IMR-90 (cell line): ENCODE results near the gene HRNR. TPM values are rescaled to one million over a fixed set of nuclear protein-coding genes. Genes with fewer than 3 reads are reported as not detected.

Source experiments
- ATAC-seq: fragments of 200-7000 bp; cut with Tn5 transposase; 2 replicates; pipeline ENCODE4 v1.9.1; 2020; ENCODE audit warnings: low read depth, mild to moderate bottlenecking, moderate library complexity
- BruUV-seq: library from RNA; stranded (reverse); fragments of 400-500 nt; replicated peaks from 2 replicates; lab custom pipeline; 2021; lab: Mats Ljungman, UMichigan
- CTCF ChIA-PET: fragments of 300-600 bp; formaldehyde crosslinking; extraction: SDS; loops from one replicate; lab custom pipeline; 2021; ENCODE audit warnings: antibody characterized with exemption; lab: Yijun Ruan, JAX
- POLR2A ChIA-PET: fragments of 300-600 bp; sonication (Branson Sonifier 250); formaldehyde crosslinking; loops from one replicate; lab custom pipeline; 2022; ENCODE audit warnings: antibody characterized with exemption; ENCODE audit not compliant: unreplicated experiment; lab: Charles Lee
- DNase-seq: peaks from one replicate; pipeline ENCODE4 v3.0.0; 2013
- H2AFZ ChIP-seq: replicated peaks from 2 replicates; pipeline ENCODE3; 2013; ENCODE audit warnings: low read length, mild to moderate bottlenecking; ENCODE audit not compliant: poor library complexity
- H2AK5ac ChIP-seq: 2 replicates; pipeline ENCODE4 v1.6.1; 2013; ENCODE audit warnings: low read depth, low read length, inconsistent platforms
- H2AK9ac ChIP-seq: replicated peaks from 2 replicates; pipeline ENCODE3; 2013; ENCODE audit warnings: mild to moderate bottlenecking, low read depth, low read length, moderate library complexity; ENCODE audit not compliant: poor library complexity
- H2BK120ac ChIP-seq: 2 replicates; pipeline ENCODE4 v1.6.1; 2013; ENCODE audit warnings: low read depth, low read length, inconsistent platforms
- H2BK15ac ChIP-seq: 3 replicates; pipeline ENCODE4 v1.6.1; 2013; ENCODE audit warnings: low read depth, low read length, inconsistent platforms
- H2BK20ac ChIP-seq: 2 replicates; pipeline ENCODE4 v1.6.1; 2013; ENCODE audit warnings: low read depth, mild to moderate bottlenecking, inconsistent platforms, low read length, moderate library complexity
- H2BK5ac ChIP-seq: 2 replicates; pipeline ENCODE4 v1.6.1; 2013; ENCODE audit warnings: mild to moderate bottlenecking, low read depth, low read length, inconsistent platforms; ENCODE audit not compliant: poor library complexity, severe bottlenecking
- H3K14ac ChIP-seq: replicated peaks from 2 replicates; pipeline ENCODE4 v1.6.1; 2013; ENCODE audit warnings: low read depth, low read length, inconsistent platforms
- H3K18ac ChIP-seq: 2 replicates; pipeline ENCODE4 v1.6.1; 2013; ENCODE audit warnings: low read depth, low read length, control low read depth
- H3K23ac ChIP-seq: 2 replicates; pipeline ENCODE4 v1.6.1; 2013; ENCODE audit warnings: low read depth, low read length, inconsistent platforms
- H3K27ac ChIP-seq: 2 replicates; pipeline ENCODE4 v1.5.1; 2013; ENCODE audit warnings: mild to moderate bottlenecking, control low read depth, low read length; ENCODE audit not compliant: insufficient read depth
- H3K27me3 ChIP-seq: 2 replicates; pipeline ENCODE4 v1.6.1; 2013; ENCODE audit warnings: low read length; ENCODE audit not compliant: control insufficient read depth, insufficient read depth
- H3K36me3 ChIP-seq: 2 replicates; pipeline ENCODE4 v1.6.1; 2013; ENCODE audit warnings: low read length, mixed read lengths; ENCODE audit not compliant: control insufficient read depth, insufficient read depth
- H3K4ac ChIP-seq: 2 replicates; pipeline ENCODE4 v1.6.1; 2013; ENCODE audit warnings: low read depth, low read length, inconsistent platforms
- H3K4me1 ChIP-seq: 2 replicates; pipeline ENCODE4 v1.6.1; 2013; ENCODE audit warnings: low read length, mixed read lengths; ENCODE audit not compliant: control insufficient read depth, insufficient read depth
- H3K4me2 ChIP-seq: 2 replicates; pipeline ENCODE4 v1.6.1; 2013; ENCODE audit warnings: low read depth, mild to moderate bottlenecking, control low read depth, low read length, moderate library complexity
- H3K4me3 ChIP-seq: 2 replicates; pipeline ENCODE4 v1.5.1; 2013; ENCODE audit warnings: low read depth, mild to moderate bottlenecking, control low read depth, low read length, moderate library complexity; ENCODE audit not compliant: insufficient read depth
- H3K56ac ChIP-seq: 2 replicates; pipeline ENCODE4 v1.6.1; 2013; ENCODE audit warnings: low read length, inconsistent platforms; ENCODE audit not compliant: insufficient read depth; ENCODE audit errors: extremely low read depth
- H3K79me1 ChIP-seq, 2 experiments: 2 replicates each; pipeline ENCODE4 v1.6.1; 2013; ENCODE audit warnings: low read length in 2 of 2, inconsistent platforms in 1 of 2, low read depth in 1 of 2
- H3K9ac ChIP-seq: 2 replicates; pipeline ENCODE4 v1.6.1; 2013; ENCODE audit warnings: low read depth, low read length, control low read depth
- H3K9me1 ChIP-seq: 2 replicates; pipeline ENCODE4 v1.6.1; 2013; ENCODE audit warnings: low read length, inconsistent platforms; ENCODE audit not compliant: insufficient read depth
- H3K9me3 ChIP-seq: 2 replicates; pipeline ENCODE4 v1.6.1; 2013; ENCODE audit warnings: low read length; ENCODE audit not compliant: control insufficient read depth, insufficient read depth
- H4K20me1 ChIP-seq: 2 replicates; pipeline ENCODE4 v1.6.1; 2013; ENCODE audit warnings: low read length, inconsistent platforms; ENCODE audit not compliant: insufficient read depth
- H4K5ac ChIP-seq: 2 replicates; pipeline ENCODE4 v1.6.1; 2013; ENCODE audit warnings: mild to moderate bottlenecking, low read depth, low read length, control low read depth
- H4K8ac ChIP-seq, 2 experiments: 2 replicates each; pipeline ENCODE4 v1.6.1; 2013; ENCODE audit warnings: low read depth in 2 of 2, low read length in 2 of 2, control low read depth in 1 of 2, inconsistent platforms in 1 of 2
- H4K91ac ChIP-seq: 2 replicates; pipeline ENCODE4 v1.6.1; 2013; ENCODE audit warnings: low read depth, low read length, inconsistent platforms; ENCODE audit not compliant: insufficient read depth
- CTCF ChIP-seq: conservative IDR thresholded peaks from 2 replicates; pipeline ENCODE4 v1.5.1; 2012; ENCODE audit warnings: mild to moderate bottlenecking, low read depth, low read length, improper control_type of control experiment
- MAFK ChIP-seq: IDR thresholded peaks from 2 replicates; pipeline ENCODE4 v1.6.1; 2012; ENCODE audit warnings: low read depth, low read length, improper control_type of control experiment
- WGBS, 2 experiments: methylation state at CpG; one replicate each; pipeline versions ENCODE4 v1.1.5 to v1.1.7; 2013; ENCODE audit warnings: missing lambda C conversion rate in 2 of 2; ENCODE audit not compliant: insufficient read length in 1 of 2; ENCODE audit errors: extremely low coverage in 2 of 2; 5-methylcytosine and 5-hydroxymethylcytosine counted together
- dilution Hi-C: fragments of 300-500 bp; cut with HindIII; formaldehyde crosslinking; loops from one replicate; pipeline ENCODE4 v1.14.3; 2018; ENCODE audit warnings: low sequenced_read_pairs; ENCODE audit not compliant: unreplicated experiment
- in situ Hi-C: fragments of 300-500 bp; cut with MboI; formaldehyde crosslinking; loops from 3 replicates; pipeline ENCODE4 v1.14.3; 2019; ENCODE audit warnings: low sequenced_read_pairs, inconsistent platforms, mixed read lengths
- intact Hi-C: fragments of 100-400 bp; cut with micrococcal nuclease; formaldehyde crosslinking; loops from 2 replicates; pipeline ENCODE4 v1.10.0; 2022
- polyA plus RNA-seq, 3 experiments: library from polyadenylated mRNA; depleted of rRNA; stranded (reverse); fragments of >200 nt; gene quantifications; 2 replicates each; pipeline ENCODE4 v1.2.3, GENCODE V29; 2012; ENCODE audit warnings: low replicate concordance in 1 of 3
- total RNA-seq: library from RNA; depleted of rRNA; stranded (reverse); fragments of >200 nt; gene quantifications from 2 replicates; pipeline ENCODE4 v1.2.3, GENCODE V29; 2012

Gene HRNR
- total and polyA plus RNA-seq, 2 of the 4 experiments (the other 2 are of a cell fraction), result under 0.01 TPM; not detected in 1

- in situ Hi-C loops (no loop called here), intact Hi-C loops (no loop called here), dilution Hi-C loops (no loop called here)
- H2AK9ac ChIP-seq, result no peak overlapping the region
- no peak overlapping the region for H4K5ac ChIP-seq
- no peak overlapping the region for H3K14ac ChIP-seq
- no peak overlapping the region for H2BK5ac ChIP-seq
- no peak overlapping the region for H2AK5ac ChIP-seq
- 81% methylated on average over 4 of the region's 5 CpGs; no CpG with 5 or more reads in 1 of the 2 experiments for WGBS, 2 experiments
- H3K9me1 ChIP-seq, result no peaks in the 10 kb centered on the region
- H3K9ac ChIP-seq, result no peak overlapping the region
- H2BK15ac ChIP-seq, result no peak overlapping the region
- H3K27ac ChIP-seq, result no peak overlapping the region
- H4K8ac ChIP-seq, result no peak overlapping the region
- no peak overlapping the region for H2BK120ac ChIP-seq
- H3K79me1 ChIP-seq, result no peaks in the 10 kb centered on the region
- no peak overlapping the region for H3K4me3 ChIP-seq
- DNase-seq (no peak), ATAC-seq (no peak)
- H4K91ac ChIP-seq, result no peak overlapping the region
- BruUV-seq, result no TSS peak
- no peak overlapping the region for H2AFZ ChIP-seq
- no peak overlapping the region for H3K4ac ChIP-seq
- H3K27me3 ChIP-seq, result no peaks in the 10 kb centered on the region
- TF ChIP-seq CTCF (no peak), MAFK (no peak)
- H2BK20ac ChIP-seq, result no peak overlapping the region
- H4K20me1 ChIP-seq, result no peaks in the 10 kb centered on the region
- POLR2A ChIA-PET, result no interaction called here
- no peaks in the 10 kb centered on the region for H3K36me3 ChIP-seq
- no peak overlapping the region for H3K18ac ChIP-seq
- no peak overlapping the region for H3K56ac ChIP-seq
- H3K9me3 ChIP-seq, result no peaks in the 10 kb centered on the region
- no peak overlapping the region for H3K4me2 ChIP-seq
- H3K4me1 ChIP-seq, result no peaks in the 10 kb centered on the region
- no peak overlapping the region for H3K23ac ChIP-seq
- CTCF ChIA-PET, result no interaction called here
These were observed 32.7 kb downstream of the HRNR start for GRCh38 chr1:152191260-152191659.
